Thyroid gland (tissue), 4 donors: Measurements from ENCODE around the gene KLHL18. TPM values are rescaled to one million over a fixed set of nuclear protein-coding genes. Genes with fewer than 3 reads are reported as not detected.

Experiments
- DNase-seq, 2 donors: peaks; one replicate each; pipeline ENCODE4 v3.0.0-alpha.2; 2019
- H3K27ac ChIP-seq, 3 donors: fragments of 200-600 bp; sonication (generic); 1 replicate in 2 of 3; 2 replicates in 1 of 3; pipeline ENCODE4 v1.5.1; 2016 to 2019; ENCODE audit warnings: mild to moderate bottlenecking in 1 of 3, moderate library complexity in 1 of 3
- H3K27me3 ChIP-seq: fragments of 200-600 bp; sonication (generic); one replicate; pipeline ENCODE4 v1.5.1; 2019
- H3K36me3 ChIP-seq, 2 donors: fragments of 200-600 bp; sonication (generic); one replicate each; pipeline ENCODE4 v1.5.1; 2016 to 2019
- H3K4me1 ChIP-seq, 2 donors: fragments of 200-600 bp; sonication (generic); one replicate each; pipeline ENCODE4 v1.5.1; 2017 to 2019
- H3K4me3 ChIP-seq, 3 donors: fragments of 200-600 bp; sonication (generic); replicated peaks in 1 of 3; 1 replicate in 2 of 3; 2 replicates in 1 of 3; pipeline ENCODE4 v1.5.1; 2016; ENCODE audit warnings: mild to moderate bottlenecking in 1 of 3
- H3K9me3 ChIP-seq: fragments of 200-600 bp; sonication (generic); one replicate; pipeline ENCODE4 v1.5.1; 2017
- POLR2A ChIP-seq, 2 donors: fragments of 450-650 bp; IDR thresholded peaks; one replicate each; pipeline ENCODE4 v1.6.1; 2017; ENCODE audit warnings: antibody characterized with exemption in 2 of 2, mild to moderate bottlenecking in 2 of 2, moderate library complexity in 1 of 2
- WGBS, 2 donors: methylation state at CpG; one replicate each; pipeline ENCODE4 v1.1.5; 2017; 5-methylcytosine and 5-hydroxymethylcytosine counted together
- intact Hi-C: fragments of 100-400 bp; cut with DNase I; formaldehyde crosslinking; loops from one replicate; pipeline ENCODE4 v1.15.1; 2023
- total RNA-seq, 4 donors: library from RNA; depleted of rRNA; stranded (reverse); fragments of >200 nt; gene quantifications; one replicate each; pipeline ENCODE4 v1.2.3, GENCODE V29; 2016
- TF ChIP-seq, protein P1 (sequence below), 6 experiments: fragments of 200-600 bp in 3 of 6; fragments of 450-650 bp in 3 of 6; sonication (generic) in 3 of 6; IDR thresholded peaks; one replicate each; pipeline ENCODE4 v1.5.1; 2016 to 2019; ENCODE audit warnings: antibody characterized with exemption in 6 of 6, mild to moderate bottlenecking in 2 of 6, inconsistent platforms in 1 of 6, moderate library complexity in 1 of 6

Gene KLHL18
- total RNA-seq, 4 donors from 2014 or later = 25.2 to 38.7 (median 30.6) TPM

DNA sequence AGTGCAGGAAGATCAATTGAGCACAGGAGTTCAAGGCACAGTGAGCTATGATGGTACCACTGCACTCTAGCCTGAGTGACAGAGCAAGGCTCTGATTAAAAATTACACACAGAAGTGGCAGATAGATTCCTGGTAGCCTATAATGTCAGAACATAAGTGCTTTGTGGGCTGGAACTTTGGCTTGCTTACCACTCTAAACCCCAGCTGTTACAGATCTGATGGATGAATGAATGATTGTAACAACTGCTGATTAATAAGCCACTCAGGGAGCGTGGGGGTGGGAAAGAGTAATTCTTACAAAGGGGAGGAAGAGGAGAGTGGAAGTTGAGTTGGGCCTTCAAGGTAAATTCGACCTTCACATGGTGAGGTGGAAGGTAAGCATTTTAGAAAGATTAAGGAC, 57.2 kb downstream of the KLHL18 start:
- WGBS, 2 donors = 94 to 98% methylated on average over 2 of the region's 2 CpGs
- intact Hi-C loops = no loop called here
- TF ChIP-seq POLR2A (IDR thresholded peaks at IDR 0.05) = no peak
- TF ChIP-seq, protein P1, sequence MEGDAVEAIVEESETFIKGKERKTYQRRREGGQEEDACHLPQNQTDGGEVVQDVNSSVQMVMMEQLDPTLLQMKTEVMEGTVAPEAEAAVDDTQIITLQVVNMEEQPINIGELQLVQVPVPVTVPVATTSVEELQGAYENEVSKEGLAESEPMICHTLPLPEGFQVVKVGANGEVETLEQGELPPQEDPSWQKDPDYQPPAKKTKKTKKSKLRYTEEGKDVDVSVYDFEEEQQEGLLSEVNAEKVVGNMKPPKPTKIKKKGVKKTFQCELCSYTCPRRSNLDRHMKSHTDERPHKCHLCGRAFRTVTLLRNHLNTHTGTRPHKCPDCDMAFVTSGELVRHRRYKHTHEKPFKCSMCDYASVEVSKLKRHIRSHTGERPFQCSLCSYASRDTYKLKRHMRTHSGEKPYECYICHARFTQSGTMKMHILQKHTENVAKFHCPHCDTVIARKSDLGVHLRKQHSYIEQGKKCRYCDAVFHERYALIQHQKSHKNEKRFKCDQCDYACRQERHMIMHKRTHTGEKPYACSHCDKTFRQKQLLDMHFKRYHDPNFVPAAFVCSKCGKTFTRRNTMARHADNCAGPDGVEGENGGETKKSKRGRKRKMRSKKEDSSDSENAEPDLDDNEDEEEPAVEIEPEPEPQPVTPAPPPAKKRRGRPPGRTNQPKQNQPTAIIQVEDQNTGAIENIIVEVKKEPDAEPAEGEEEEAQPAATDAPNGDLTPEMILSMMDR (IDR thresholded peaks at IDR 0.05) = no peak
- H3K9me3 ChIP-seq = no peaks in the 10 kb centered on the region
- no peak overlapping the region for H3K4me3 ChIP-seq
- no peaks in the 10 kb centered on the region for H3K27me3 ChIP-seq
- H3K4me1 ChIP-seq = no peaks in the 10 kb centered on the region
- DNase-seq = no peak
- peaks cover 50 to 64% of the 10 kb centered on the region in 2 donors for H3K36me3 ChIP-seq
- no peak overlapping the region for H3K27ac ChIP-seq

DNA sequence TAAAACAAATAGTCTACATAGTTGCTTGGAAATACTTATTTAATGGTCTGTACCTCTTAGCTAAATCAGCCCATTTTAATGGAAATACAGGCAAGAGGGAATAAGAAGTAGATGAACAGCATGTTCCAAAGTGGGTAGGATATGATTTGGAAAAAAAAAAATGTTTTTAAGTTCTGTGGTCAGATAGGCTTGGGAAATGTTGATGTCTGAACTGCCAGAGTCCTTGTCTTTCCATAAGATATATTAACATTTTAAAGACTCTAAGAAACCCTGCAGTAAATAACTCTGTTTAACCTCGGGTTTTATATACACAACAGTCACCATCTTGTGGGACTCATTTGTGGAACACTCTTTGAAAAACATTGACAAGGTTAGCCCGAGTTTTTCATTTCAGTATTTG, 58.1 kb downstream of the KLHL18 start:
- Histone ChIP-seq H3K27me3 (no peaks in the 10 kb centered on the region), H3K36me3 (peaks cover 41 to 64% of the 10 kb centered on the region in 2 donors), H3K4me3 (no peak overlapping the region), H3K27ac (no peak overlapping the region), H3K4me1 (no peaks in the 10 kb centered on the region), H3K9me3 (no peaks in the 10 kb centered on the region)
- DNase-seq = no peak
- TF ChIP-seq, protein P1 (IDR thresholded peaks at IDR 0.05) = no peak
- no peak for TF ChIP-seq POLR2A (IDR thresholded peaks at IDR 0.05)
- 89 to 92% methylated on average over 2 of the region's 2 CpGs for WGBS, 2 donors
- intact Hi-C loops = no loop called here

DNA sequence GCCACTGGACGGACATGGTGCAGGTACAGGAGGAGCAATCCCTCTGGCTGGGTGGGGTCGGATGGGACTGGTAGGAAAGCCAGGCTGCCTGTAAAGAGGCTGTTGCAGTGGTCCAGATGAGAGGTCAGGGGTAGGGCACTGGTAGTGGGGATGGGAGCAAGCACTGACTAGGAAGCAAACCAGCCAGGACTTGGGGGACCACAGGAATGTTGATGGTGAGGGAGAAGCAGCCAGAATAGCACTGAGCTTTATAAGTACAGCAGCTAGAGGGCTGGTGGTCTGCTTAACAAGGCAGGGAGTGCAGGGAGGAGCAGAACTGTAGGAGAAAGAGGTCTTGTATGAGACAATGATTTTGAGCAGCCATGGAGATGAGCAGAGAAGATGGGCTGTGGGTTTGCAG, 59.4 kb downstream of the KLHL18 start:
- H3K36me3 ChIP-seq = peaks cover 29 to 52% of the 10 kb centered on the region in 2 donors
- no peaks in the 10 kb centered on the region for H3K9me3 ChIP-seq
- H3K4me1 ChIP-seq = no peaks in the 10 kb centered on the region
- no peak for TF ChIP-seq POLR2A (IDR thresholded peaks at IDR 0.05)
- TF ChIP-seq, protein P1 (IDR thresholded peaks at IDR 0.05) = no peak
- 93 to 94% methylated on average over 2 of the region's 2 CpGs for WGBS, 2 donors
- no peak overlapping the region for H3K27ac ChIP-seq
- no peaks in the 10 kb centered on the region for H3K27me3 ChIP-seq
- H3K4me3 ChIP-seq = no peak overlapping the region
- intact Hi-C loops = no loop called here
- DNase-seq = no peak

DNA sequence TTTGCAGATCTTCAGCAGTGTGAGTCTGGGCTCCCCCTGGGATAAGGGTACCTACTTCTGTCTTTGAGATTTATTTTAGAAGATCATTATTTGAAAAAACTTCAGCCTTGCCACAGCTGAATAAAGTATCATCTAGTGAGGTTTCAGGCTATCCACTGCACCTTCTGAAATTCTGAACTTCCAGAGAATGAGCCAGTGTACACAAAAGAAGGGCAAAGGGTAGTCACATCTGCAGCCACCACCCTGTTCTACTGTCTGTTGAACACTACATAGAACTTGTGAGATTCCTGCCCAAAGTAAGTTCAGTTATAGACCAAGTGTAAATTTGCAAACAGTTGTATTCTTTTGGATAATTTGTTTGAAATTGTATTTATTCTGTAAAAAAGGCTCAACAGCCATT, 60.1 kb downstream of the KLHL18 start:
- H3K27ac ChIP-seq = no peak overlapping the region
- H3K27me3 ChIP-seq = no peaks in the 10 kb centered on the region
- H3K4me3 ChIP-seq = no peak overlapping the region
- H3K36me3 ChIP-seq = peaks cover 23 to 46% of the 10 kb centered on the region in 2 donors
- intact Hi-C loops = no loop called here
- no peaks in the 10 kb centered on the region for H3K4me1 ChIP-seq
- no peaks in the 10 kb centered on the region for H3K9me3 ChIP-seq
- no peak for DNase-seq
- TF ChIP-seq, protein P1 (IDR thresholded peaks at IDR 0.05) = no peak
- TF ChIP-seq POLR2A (IDR thresholded peaks at IDR 0.05) = no peak

DNA sequence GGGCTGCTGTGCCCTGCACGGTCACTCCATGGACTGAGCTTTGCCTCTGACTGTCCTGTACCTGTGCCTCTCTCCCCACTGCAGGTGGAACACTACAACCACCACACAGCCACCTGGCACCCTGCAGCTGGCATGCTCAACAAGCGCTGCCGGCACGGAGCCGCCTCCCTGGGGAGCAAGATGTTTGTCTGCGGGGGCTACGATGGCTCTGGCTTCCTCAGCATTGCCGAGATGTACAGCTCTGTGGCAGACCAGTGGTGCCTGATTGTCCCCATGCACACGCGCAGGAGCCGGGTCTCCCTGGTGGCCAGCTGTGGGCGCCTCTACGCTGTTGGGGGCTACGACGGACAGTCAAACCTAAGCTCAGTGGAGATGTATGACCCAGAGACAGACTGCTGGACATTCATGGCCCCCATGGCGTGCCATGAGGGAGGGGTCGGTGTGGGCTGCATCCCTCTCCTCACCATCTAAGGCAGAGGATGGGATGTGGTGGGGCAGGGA, 60.8 kb downstream of the KLHL18 start:
- peaks cover 21 to 42% of the 10 kb centered on the region in 2 donors for H3K36me3 ChIP-seq
- no peaks in the 10 kb centered on the region for H3K27me3 ChIP-seq
- H3K4me1 ChIP-seq = no peaks in the 10 kb centered on the region
- H3K27ac ChIP-seq = no peak overlapping the region
- no peaks in the 10 kb centered on the region for H3K9me3 ChIP-seq
- TF ChIP-seq POLR2A (IDR thresholded peaks at IDR 0.05) = no peak
- TF ChIP-seq, protein P1 (IDR thresholded peaks at IDR 0.05) = no peak
- no peak for DNase-seq
- 93 to 100% methylated on average over 2 to 11 of the region's 17 CpGs for WGBS, 2 donors
- intact Hi-C loops = no loop called here
- no peak overlapping the region for H3K4me3 ChIP-seq
